Aorta (tissue), 5 donors: ENCODE data around the gene CPNE7. TPM values are rescaled to one million over a fixed set of nuclear protein-coding genes. Genes with fewer than 3 reads are reported as not detected.

Experiments used
- ATAC-seq: fragments of 200-7000 bp; cut with Tn5 transposase; one replicate; pipeline ENCODE4 v1.9.1; 2022; ENCODE audit warnings: moderate library complexity; ENCODE audit not compliant: low FRiP score
- DNase-seq, 2 donors: peaks; one replicate each; pipeline ENCODE4 v3.0.0-alpha.2; 2020
- H3K27ac ChIP-seq, 2 donors: one replicate each; pipeline ENCODE4 v1.5.1; 2013; ENCODE audit warnings: low read length in 2 of 2, mild to moderate bottlenecking in 2 of 2, moderate library complexity in 2 of 2, control low read depth in 1 of 2, inconsistent platforms in 1 of 2, low read depth in 1 of 2
- H3K27me3 ChIP-seq, 2 donors: one replicate each; pipeline ENCODE4 v1.6.1; 2013; ENCODE audit warnings: control low read depth in 1 of 2, low read length in 1 of 2, mild to moderate bottlenecking in 1 of 2, moderate library complexity in 1 of 2; ENCODE audit not compliant: insufficient read depth in 2 of 2, control insufficient read depth in 1 of 2
- H3K36me3 ChIP-seq, 2 donors: one replicate each; pipeline ENCODE4 v1.6.1; 2013; ENCODE audit warnings: control low read depth in 1 of 2, low read length in 1 of 2, mild to moderate bottlenecking in 1 of 2; ENCODE audit not compliant: insufficient read depth in 2 of 2, control insufficient read depth in 1 of 2
- H3K4me1 ChIP-seq, 2 donors: one replicate each; pipeline ENCODE4 v1.6.1; 2013; ENCODE audit warnings: low read length in 2 of 2, control low read depth in 1 of 2, mild to moderate bottlenecking in 1 of 2, moderate library complexity in 1 of 2; ENCODE audit not compliant: insufficient read depth in 2 of 2, control insufficient read depth in 1 of 2
- H3K4me3 ChIP-seq, 2 donors: one replicate each; pipeline ENCODE4 v1.5.1; 2013; ENCODE audit warnings: low read length in 2 of 2, control low read depth in 1 of 2, mild to moderate bottlenecking in 1 of 2
- H3K9me3 ChIP-seq: one replicate; pipeline ENCODE4 v1.6.1; 2013; ENCODE audit warnings: mild to moderate bottlenecking, low read length; ENCODE audit not compliant: control insufficient read depth
- WGBS, 2 donors: extraction: QIAGEN DNeasy Blood & Tissue Kit; methylation state at CpG; one replicate each; pipeline ENCODE4 v1.1.7; 2013; 5-methylcytosine and 5-hydroxymethylcytosine counted together
- intact Hi-C, 2 donors: fragments of 100-400 bp; cut with DNase I; formaldehyde crosslinking; loops; one replicate each; pipeline versions ENCODE4 v1.14.2 to v1.15.0; 2022
- polyA plus RNA-seq, 2 donors: library from polyadenylated mRNA; stranded (reverse); fragments of 200-250 nt; gene quantifications; one replicate each; pipeline ENCODE4 v1.2.3, GENCODE V29; 2013
- total RNA-seq, 2 donors: library from RNA; stranded (reverse); fragmentation: NEBNext Ultra II Directional; extraction: Animal tissue kit (Norgen Biotek cat#: 25700); gene quantifications; one replicate each; pipeline ENCODE4 v1.2.1, GENCODE V29; 2021
- donor health status: healthy with polysubstance abuse.
- donor health status: Bipolar disorder and iron deficiency.
- donor health status: DM: no; HTN: no; CAD: no.
- donor health status: DM: no; HTN: no; CAD: no.
- donor health status: DM: yes; HTN: yes; CAD: no.

CPNE7 gene
- total and polyA plus RNA-seq, 4 donors = 0.13 to 0.69 (median 0.39) TPM

DNA sequence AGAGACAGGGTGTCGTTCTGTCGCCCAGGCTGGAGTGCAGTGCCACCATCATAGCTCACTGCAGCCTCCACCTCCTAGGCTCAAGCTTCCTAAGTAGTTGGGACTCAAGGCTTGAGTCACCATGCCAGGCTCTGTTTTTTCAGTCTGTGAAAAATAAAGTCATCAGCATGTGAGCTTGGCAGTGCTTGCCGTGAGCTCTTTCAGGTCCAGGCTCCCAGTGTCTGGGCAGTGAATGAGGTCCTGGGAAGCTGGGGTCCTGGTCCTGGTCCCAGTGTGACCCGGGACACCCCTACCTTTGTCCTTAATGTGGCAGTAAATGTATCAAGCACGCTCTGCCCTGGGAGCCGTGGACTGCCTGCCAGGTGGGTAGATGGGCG, 38.0 kb upstream of the CPNE7 start:
- intact Hi-C loops = no loop called here
- ATAC-seq (peak; percentile 5), DNase-seq (no peak)
- no peaks in the 10 kb centered on the region for H3K9me3 ChIP-seq
- H3K27me3 ChIP-seq = no peaks in the 10 kb centered on the region
- H3K36me3 ChIP-seq = peaks cover 0 to 3% of the 10 kb centered on the region in 2 donors
- no peak overlapping the region for H3K27ac ChIP-seq
- no peak overlapping the region for H3K4me3 ChIP-seq
- WGBS, 2 donors = 78 to 86% methylated on average over 7 of the region's 7 CpGs
- no peaks in the 10 kb centered on the region for H3K4me1 ChIP-seq

- ATAC-seq (no peak), DNase-seq (no peak)
- no peaks in the 10 kb centered on the region for H3K9me3 ChIP-seq
- intact Hi-C loops = no loop called here
- H3K36me3 ChIP-seq = peaks cover 0 to 3% of the 10 kb centered on the region in 2 donors
- WGBS, 2 donors = 92 to 94% methylated on average over 12 of the region's 12 CpGs
- no peak overlapping the region for H3K27ac ChIP-seq
- H3K4me1 ChIP-seq = no peaks in the 10 kb centered on the region
- no peaks in the 10 kb centered on the region for H3K27me3 ChIP-seq
- H3K4me3 ChIP-seq = no peak overlapping the region
These were observed 37.3 kb upstream of the CPNE7 start for GRCh38 chr16:89538286-89538685.

GRCh38 chr16:89540557-89540956, 35.0 kb upstream of the CPNE7 start:
- WGBS, 2 donors = 89% methylated on average over 13 of the region's 13 CpGs
- Histone ChIP-seq H3K27me3 (no peaks in the 10 kb centered on the region), H3K9me3 (no peaks in the 10 kb centered on the region), H3K4me3 (no peak overlapping the region), H3K4me1 (no peaks in the 10 kb centered on the region), H3K27ac (no peak overlapping the region), H3K36me3 (peaks cover 0 to 1% of the 10 kb centered on the region in 2 donors)
- DNase-seq = no peak
- intact Hi-C loops = no loop called here
- ATAC-seq = no peak

- ATAC-seq = no peak
- no peak for DNase-seq
- H3K4me3 ChIP-seq = no peak overlapping the region
- intact Hi-C loops = no loop called here
- 85 to 90% methylated on average over 21 of the region's 21 CpGs for WGBS, 2 donors
- no peaks in the 10 kb centered on the region for H3K4me1 ChIP-seq
- H3K9me3 ChIP-seq = no peaks in the 10 kb centered on the region
- H3K27ac ChIP-seq = no peak overlapping the region
- peaks cover 0 to 3% of the 10 kb centered on the region in 2 donors for H3K36me3 ChIP-seq
- H3K27me3 ChIP-seq = no peaks in the 10 kb centered on the region
These were observed 33.8 kb upstream of the CPNE7 start for GRCh38 chr16:89541792-89542191.

GRCh38 chr16:89544113-89544512, 31.4 kb upstream of the CPNE7 start:
- 84 to 88% methylated on average over 11 of the region's 11 CpGs for WGBS, 2 donors
- Histone ChIP-seq H3K9me3 (no peaks in the 10 kb centered on the region), H3K27me3 (no peaks in the 10 kb centered on the region), H3K4me3 (no peak overlapping the region), H3K36me3 (peaks cover 0 to 5% of the 10 kb centered on the region in 2 donors), H3K4me1 (no peaks in the 10 kb centered on the region), H3K27ac (no peak overlapping the region)
- intact Hi-C loops = no loop called here
- ATAC-seq (no peak), DNase-seq (no peak)

- DNase-seq (no peak), ATAC-seq (no peak)
- H3K9me3 ChIP-seq = no peaks in the 10 kb centered on the region
- intact Hi-C loops = no loop called here
- 86 to 87% methylated on average over 13 of the region's 13 CpGs for WGBS, 2 donors
- no peaks in the 10 kb centered on the region for H3K4me1 ChIP-seq
- H3K27me3 ChIP-seq = no peaks in the 10 kb centered on the region
- no peak overlapping the region for H3K4me3 ChIP-seq
- no peak overlapping the region for H3K27ac ChIP-seq
- H3K36me3 ChIP-seq = peaks cover 0 to 5% of the 10 kb centered on the region in 2 donors
These were observed 30.9 kb upstream of the CPNE7 start for GRCh38 chr16:89544713-89545043.

GRCh38 chr16:89545044-89545830, 30.3 kb upstream of the CPNE7 start:
- H3K4me1 ChIP-seq = no peaks in the 10 kb centered on the region
- no peaks in the 10 kb centered on the region for H3K27me3 ChIP-seq
- WGBS, 2 donors = 87 to 93% methylated on average over 17 of the region's 17 CpGs
- no peaks in the 10 kb centered on the region for H3K9me3 ChIP-seq
- H3K36me3 ChIP-seq = peaks cover 0 to 5% of the 10 kb centered on the region in 2 donors
- DNase-seq (no peak), ATAC-seq (no peak)
- H3K27ac ChIP-seq = no peak overlapping the region
- no peak overlapping the region for H3K4me3 ChIP-seq
- intact Hi-C loops = no loop called here

GRCh38 chr16:89545831-89546574, 29.6 kb upstream of the CPNE7 start:
- Histone ChIP-seq H3K27me3 (no peaks in the 10 kb centered on the region), H3K4me3 (no peak overlapping the region), H3K36me3 (peaks cover 0 to 5% of the 10 kb centered on the region in 2 donors), H3K9me3 (no peaks in the 10 kb centered on the region), H3K4me1 (no peaks in the 10 kb centered on the region), H3K27ac (no peak overlapping the region)
- 92 to 96% methylated on average over 25 to 26 of the region's 26 CpGs for WGBS, 2 donors
- no peak for ATAC-seq
- DNase-seq = no peak
- intact Hi-C loops = no loop called here

GRCh38 chr16:89546781-89547180, 28.8 kb upstream of the CPNE7 start:
- H3K4me3 ChIP-seq = no peak overlapping the region
- intact Hi-C loops = no loop called here
- no peaks in the 10 kb centered on the region for H3K4me1 ChIP-seq
- ATAC-seq (no peak), DNase-seq (no peak)
- peaks cover 0 to 7% of the 10 kb centered on the region in 2 donors for H3K36me3 ChIP-seq
- H3K27me3 ChIP-seq = no peaks in the 10 kb centered on the region
- WGBS, 2 donors = 88 to 89% methylated on average over 19 of the region's 19 CpGs
- no peak overlapping the region for H3K27ac ChIP-seq
- H3K9me3 ChIP-seq = no peaks in the 10 kb centered on the region
